ENCODE data around the gene PAPOLB.

DNA sequence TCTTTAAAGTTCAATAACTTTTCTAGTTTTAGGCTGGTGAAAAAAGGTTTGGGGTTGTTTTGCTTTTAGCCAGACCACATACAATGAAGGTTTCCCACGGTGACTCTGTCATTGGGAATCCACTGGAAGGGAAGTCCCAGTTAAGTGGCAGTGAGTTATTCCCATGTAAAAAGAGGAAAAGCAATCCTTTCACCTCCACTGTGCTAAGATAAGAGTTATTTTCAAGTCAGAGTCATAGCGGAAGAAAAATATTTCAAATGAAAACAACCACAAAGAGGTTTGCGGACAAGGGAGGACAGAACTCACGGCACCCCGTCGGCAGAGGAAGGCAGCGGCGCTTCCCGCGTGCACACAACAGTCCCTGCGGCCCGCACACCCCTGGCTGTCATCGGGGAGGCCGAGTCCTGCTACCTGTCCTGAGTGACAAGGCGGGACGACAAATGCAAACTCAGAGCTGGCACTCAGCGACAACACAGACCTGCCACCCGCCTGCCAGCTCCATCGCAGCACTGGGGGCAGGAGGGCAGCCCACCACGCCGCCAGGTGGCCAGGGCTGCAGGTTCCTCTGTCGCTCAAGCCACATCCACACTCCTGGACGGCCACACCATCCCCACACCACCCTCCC is 9.3 kb upstream of the PAPOLB start:
- TF ChIP-seq, protein P1, sequence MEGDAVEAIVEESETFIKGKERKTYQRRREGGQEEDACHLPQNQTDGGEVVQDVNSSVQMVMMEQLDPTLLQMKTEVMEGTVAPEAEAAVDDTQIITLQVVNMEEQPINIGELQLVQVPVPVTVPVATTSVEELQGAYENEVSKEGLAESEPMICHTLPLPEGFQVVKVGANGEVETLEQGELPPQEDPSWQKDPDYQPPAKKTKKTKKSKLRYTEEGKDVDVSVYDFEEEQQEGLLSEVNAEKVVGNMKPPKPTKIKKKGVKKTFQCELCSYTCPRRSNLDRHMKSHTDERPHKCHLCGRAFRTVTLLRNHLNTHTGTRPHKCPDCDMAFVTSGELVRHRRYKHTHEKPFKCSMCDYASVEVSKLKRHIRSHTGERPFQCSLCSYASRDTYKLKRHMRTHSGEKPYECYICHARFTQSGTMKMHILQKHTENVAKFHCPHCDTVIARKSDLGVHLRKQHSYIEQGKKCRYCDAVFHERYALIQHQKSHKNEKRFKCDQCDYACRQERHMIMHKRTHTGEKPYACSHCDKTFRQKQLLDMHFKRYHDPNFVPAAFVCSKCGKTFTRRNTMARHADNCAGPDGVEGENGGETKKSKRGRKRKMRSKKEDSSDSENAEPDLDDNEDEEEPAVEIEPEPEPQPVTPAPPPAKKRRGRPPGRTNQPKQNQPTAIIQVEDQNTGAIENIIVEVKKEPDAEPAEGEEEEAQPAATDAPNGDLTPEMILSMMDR (IDR thresholded peaks at IDR 0.05; ENCODE audit: extremely low read depth in 1 of 2, insufficient read depth in 1 of 2, low read depth in 1 of 2, low read length in 2 of 2): no peak
- TF ChIP-seq POLR2A (IDR thresholded peaks at IDR 0.05; ENCODE audit: low read depth, low read length) (no peak), EZH2 (IDR thresholded peaks at IDR 0.05; ENCODE audit: borderline replicate concordance, low read depth, low read length, severe bottlenecking) (no peak), POLR2AphosphoS5 (IDR thresholded peaks at IDR 0.05; ENCODE audit: insufficient read depth, low read depth, low read length) (no peak), JUN (IDR thresholded peaks at IDR 0.05; ENCODE audit: borderline replicate concordance, insufficient read depth, insufficient read length, low read depth) (no peak)
